ENCODE measurements around the gene MTARC2.

Gene MTARC2

GRCh38 chr1:220807726-220808125 lies 59.6 kb downstream of the MTARC2 start:
- DNase-seq, result no peak

GRCh38 chr1:220808345-220809186 lies 60.4 kb downstream of the MTARC2 start:
- DNase-seq, result no peak

- no peak for DNase-seq
These were observed 61.0 kb downstream of the MTARC2 start for GRCh38 chr1:220809187-220809550.

GRCh38 chr1:220809704-220810103 lies 61.6 kb downstream of the MTARC2 start:
- no peak for DNase-seq

- peak; percentile 23 for DNase-seq
These were observed 62.1 kb downstream of the MTARC2 start for GRCh38 chr1:220810179-220810653.

GRCh38 chr1:220810963-220811362 lies 62.8 kb downstream of the MTARC2 start:
- no peak for DNase-seq

DNA sequence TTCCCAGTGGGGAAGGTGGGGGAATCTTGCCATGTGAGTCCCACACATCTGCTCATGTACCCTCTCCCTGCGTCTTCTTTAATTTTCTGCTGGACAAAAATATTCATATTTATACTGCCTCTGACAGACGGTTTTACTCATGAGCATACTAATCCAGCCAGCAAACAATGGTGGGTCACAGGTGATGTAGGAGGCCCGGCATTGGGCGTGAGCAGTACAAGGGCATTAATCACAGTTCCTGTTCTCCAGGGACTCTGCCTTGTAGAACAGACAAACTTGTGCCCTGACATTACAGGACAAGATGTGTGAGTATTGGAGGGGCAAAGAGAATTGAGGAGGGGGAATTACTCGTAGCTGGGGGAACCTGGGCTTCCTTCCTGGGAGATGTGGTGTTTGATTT lies 63.6 kb downstream of the MTARC2 start:
- DNase-seq, result no peak

GRCh38 chr1:220812308-220812707 lies 64.2 kb downstream of the MTARC2 start:
- DNase-seq, result no peak

GRCh38 chr1:220813013-220813412 lies 64.9 kb downstream of the MTARC2 start:
- DNase-seq, result no peak

DNA sequence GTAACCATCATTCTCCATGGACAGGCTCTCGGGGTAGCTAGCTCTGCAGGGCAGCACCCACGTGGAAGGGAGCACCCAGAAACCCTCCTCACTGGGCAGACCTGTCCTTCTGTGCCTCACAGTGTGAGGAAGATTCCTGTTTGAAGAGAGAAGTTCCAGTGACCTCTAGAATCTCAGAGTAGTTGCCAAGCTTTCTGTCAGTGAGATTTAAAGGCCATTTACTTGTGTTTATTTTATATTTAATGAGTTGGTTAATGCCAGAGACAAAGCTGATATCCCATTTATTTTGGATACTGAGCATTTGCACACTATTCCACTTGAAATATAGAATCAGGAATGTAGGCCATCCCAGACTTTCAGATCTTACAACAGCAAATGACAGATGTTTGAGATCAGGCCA lies 67.3 kb downstream of the MTARC2 start:
- no peak for DNase-seq

GRCh38 chr1:220817907-220818306 lies 69.8 kb downstream of the MTARC2 start:
- no peak for DNase-seq

GRCh38 chr1:220818421-220819173 lies 70.5 kb downstream of the MTARC2 start:
- DNase-seq, result no peak

GRCh38 chr1:220819467-220820026 lies 71.4 kb downstream of the MTARC2 start:
- DNase-seq, result no peak

DNA sequence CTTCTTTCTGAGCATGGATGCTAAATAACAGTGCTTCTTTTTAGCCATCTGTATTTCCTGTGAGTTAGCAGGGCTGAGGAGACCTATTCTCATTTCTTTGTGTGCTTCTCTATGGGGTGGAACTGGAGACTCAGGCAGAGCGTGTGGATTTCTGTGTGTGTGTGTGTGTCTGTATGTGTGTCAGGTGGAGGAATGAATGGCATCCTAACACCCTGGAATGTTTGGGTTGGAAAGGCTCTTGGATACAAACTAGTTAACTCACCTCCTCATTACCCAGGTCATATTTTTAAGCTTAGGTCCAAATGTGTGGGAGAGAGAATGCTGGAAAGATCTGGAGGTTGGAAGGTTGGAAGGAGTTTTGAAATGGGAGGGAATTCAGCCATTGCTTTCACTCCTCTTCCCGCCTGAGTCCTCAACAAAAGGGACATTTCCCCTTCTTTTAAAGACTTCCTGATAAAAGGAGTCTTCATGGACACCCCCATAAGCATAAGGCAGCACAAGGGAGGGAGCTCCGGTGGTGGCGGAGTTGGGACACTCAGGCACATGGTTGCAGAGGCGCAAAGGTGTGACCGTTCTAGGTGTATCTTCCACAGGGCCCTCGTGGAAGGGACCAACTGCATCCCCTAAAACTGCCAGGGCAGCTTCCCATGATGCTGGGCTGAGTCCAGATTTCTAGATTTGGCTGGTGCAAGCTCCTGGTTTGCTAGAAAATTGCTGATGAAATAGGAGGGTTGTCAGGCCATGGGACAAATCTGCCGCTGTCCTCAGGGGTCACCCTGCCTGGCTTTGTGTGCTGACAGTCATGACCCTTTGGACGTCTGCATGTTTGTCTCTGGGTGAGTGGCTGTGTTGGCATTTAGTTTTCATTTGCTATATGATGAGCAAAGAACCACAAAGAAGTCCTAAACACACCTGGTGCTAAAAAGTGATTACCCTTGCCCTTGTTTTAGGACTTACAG lies 76.2 kb downstream of the MTARC2 start:
- DNase-seq, result no peak

DNA sequence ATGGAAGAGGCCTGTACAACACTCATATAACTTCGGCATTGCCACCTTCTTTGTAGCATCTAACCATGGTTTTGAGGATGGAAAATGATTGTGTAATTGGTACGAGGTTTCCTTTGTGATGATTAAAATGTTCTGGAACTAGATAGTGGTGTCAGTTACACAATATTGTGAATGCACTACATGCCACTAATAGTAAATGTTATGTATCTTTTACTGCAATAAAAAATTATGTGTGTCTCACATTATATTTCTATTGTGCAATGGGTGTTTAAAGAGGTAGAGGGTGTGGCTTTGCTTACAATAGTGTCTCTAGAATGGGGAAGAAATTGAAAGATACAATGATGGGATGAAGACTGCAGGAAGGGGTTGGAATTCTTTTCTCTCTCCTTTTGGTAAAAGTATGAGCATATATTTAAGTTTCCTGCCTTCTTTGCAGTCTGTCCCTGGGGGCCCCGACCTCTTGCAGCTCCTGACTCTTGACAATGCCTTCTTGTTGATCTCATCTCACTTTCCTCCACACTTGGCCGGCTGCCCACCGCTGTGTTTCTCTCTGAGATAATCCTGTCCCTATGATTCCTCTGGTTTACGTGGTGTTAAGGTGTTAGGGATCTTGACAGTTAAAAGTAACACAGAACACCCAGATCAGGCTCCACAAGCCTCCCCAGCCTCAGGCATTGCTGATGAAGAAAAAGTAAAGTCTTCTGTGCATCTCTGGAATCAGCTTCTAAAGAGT lies 77.9 kb downstream of the MTARC2 start:
- no peak for DNase-seq

- DNase-seq, result no peak
These were observed 78.6 kb downstream of the MTARC2 start for GRCh38 chr1:220826729-220827128.

DNA sequence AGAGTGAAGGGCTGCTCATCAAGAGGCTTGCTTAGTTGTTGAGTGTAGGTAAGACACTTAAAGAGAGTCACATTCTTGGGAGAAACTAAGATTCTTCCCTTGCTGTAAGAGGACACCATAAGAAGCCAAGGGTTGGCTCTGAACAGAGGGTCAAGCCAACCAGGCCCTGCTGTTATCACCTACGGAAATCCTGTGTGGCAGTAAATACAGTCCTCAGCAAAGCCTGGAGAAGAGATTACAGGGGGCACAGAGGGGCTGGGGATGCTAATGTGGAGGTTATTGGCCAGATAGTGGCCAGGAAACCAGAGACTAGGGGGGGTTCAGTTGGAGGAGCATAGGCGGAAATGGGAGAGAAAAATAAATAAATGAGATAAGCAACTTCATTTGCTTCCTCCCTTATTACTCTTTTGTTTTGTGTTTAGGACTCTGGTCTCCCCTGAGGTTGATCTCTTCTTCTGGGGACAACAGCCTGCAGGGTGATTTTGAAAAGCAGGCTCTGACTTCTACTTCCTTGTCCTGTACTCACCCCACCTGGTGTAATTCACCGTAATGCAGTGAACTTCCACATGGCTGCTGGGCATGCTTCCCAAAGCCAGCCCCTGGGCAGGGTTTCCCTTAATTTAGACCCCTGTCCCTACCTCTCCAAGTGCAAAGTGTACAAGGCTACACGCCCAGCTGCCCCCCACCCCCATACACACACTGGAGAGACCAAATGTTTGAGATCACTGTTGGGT lies 79.5 kb downstream of the MTARC2 start:
- DNase-seq, result no peak

DNA sequence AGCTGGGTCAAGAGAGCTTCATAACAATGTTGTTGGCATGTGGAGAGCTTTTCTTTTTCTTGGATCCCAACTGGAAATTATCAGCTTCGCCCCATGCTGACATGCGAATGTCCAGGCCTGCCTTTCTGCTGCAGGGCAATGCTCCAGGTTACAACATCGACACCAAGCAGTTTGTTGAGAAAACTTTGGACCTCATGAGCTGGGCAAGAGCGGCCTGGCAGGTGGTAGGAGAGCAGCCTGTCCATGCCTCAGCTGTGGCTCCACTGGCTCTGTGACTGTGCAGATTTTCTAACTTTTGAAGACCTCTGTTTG lies 80.0 kb downstream of the MTARC2 start:
- no peak for DNase-seq

- DNase-seq, result no peak
These were observed 80.9 kb downstream of the MTARC2 start for GRCh38 chr1:220828950-220829586.

DNA sequence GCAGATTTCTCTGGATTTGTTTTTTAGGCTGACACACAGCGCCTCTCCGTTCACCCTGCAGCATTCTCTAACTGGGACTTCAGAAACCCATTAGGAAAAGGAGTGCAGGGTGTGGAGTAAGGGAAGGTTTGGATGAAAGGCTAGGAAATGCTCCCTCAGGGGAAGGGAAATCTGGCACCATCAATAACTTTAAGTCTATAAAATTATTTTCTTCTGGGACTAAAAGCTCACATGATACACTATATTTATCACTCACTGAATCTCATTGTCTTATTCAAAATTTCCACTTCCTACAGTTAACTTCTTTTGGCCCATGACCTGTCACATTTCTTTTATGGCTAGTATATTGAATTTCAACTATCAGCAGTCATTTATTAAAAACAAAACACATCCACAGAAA lies 85.3 kb downstream of the MTARC2 start:
- DNase-seq, result no peak
